ENCODE results near the gene SLC22A5.

- TF ChIP-seq CTCF (IDR thresholded peaks at IDR 0.05; ENCODE audit: extremely low read depth in 1 of 2, insufficient read depth in 1 of 2, low read depth in 1 of 2, low read length in 2 of 2) (no peak), POLR2A (IDR thresholded peaks at IDR 0.05; ENCODE audit: low read depth, low read length) (no peak), POLR2AphosphoS5 (IDR thresholded peaks at IDR 0.05; ENCODE audit: insufficient read depth, low read depth, low read length) (no peak), MYC (IDR thresholded peaks at IDR 0.05; ENCODE audit: low read depth, low read length) (no peak), JUN (IDR thresholded peaks at IDR 0.05; ENCODE audit: borderline replicate concordance, insufficient read depth, insufficient read length, low read depth) (no peak), FOS (IDR thresholded peaks at IDR 0.05; ENCODE audit: borderline replicate concordance, insufficient read depth, low read length) (no peak), EZH2 (IDR thresholded peaks at IDR 0.05; ENCODE audit: borderline replicate concordance, low read depth, low read length, severe bottlenecking) (no peak), GATA2 (IDR thresholded peaks at IDR 0.05; ENCODE audit: insufficient read depth, insufficient read length, low read depth, low read length) (no peak)
Observed at GRCh38 chr5:132436936-132437335, 67.4 kb downstream of the SLC22A5 start.
